Measurements from ENCODE around the gene LARGE1.

Gene LARGE1

GRCh38 chr22:33562501-33562900 is 357.8 kb downstream of the LARGE1 start:
- H2BK120ac ChIP-seq (ENCODE audit: low read depth, low read length) = no peak overlapping the region
- H3K27ac ChIP-seq (replicated peaks; ENCODE audit: low read length) = no peak overlapping the region
- DNase-seq (ENCODE audit: low spot score) = no peak
- no peak overlapping the region for H4K8ac ChIP-seq (ENCODE audit: low read depth, low read length)
- no peaks in the 10 kb centered on the region for H3K4me1 ChIP-seq (ENCODE audit: control insufficient read depth in 2 of 2, insufficient read depth in 1 of 2, low read depth in 1 of 2, low read length in 2 of 2)
- H3K4me2 ChIP-seq (ENCODE audit: insufficient read depth, low read length, poor library complexity, severe bottlenecking) = no peak overlapping the region
- no peak overlapping the region for H3K9ac ChIP-seq (ENCODE audit: low read depth, low read length, poor library complexity)
- peaks cover 0 to 11% of the 10 kb centered on the region in 2 donors for H3K9me3 ChIP-seq (replicated peaks in 1 of 2; ENCODE audit: control insufficient read depth in 2 of 2, insufficient read depth in 1 of 2, low read depth in 1 of 2, low read length in 2 of 2)
- H2BK12ac ChIP-seq (ENCODE audit: low read length) = no peak overlapping the region
- no peak overlapping the region for H2BK15ac ChIP-seq (ENCODE audit: low read length)
- no peak overlapping the region for H3K23ac ChIP-seq (ENCODE audit: low read depth, low read length, poor library complexity)
- no peak overlapping the region for H3K4me3 ChIP-seq (ENCODE audit: low read length in 2 of 2)
- H2AK5ac ChIP-seq (ENCODE audit: low read depth, low read length) = no peak overlapping the region
- H2AFZ ChIP-seq (ENCODE audit: low read length) = no peak overlapping the region
- H4K91ac ChIP-seq (ENCODE audit: low read depth, low read length, poor library complexity) = no peak overlapping the region
- H3K18ac ChIP-seq (ENCODE audit: low read length) = no peak overlapping the region
- H3K36me3 ChIP-seq (replicated peaks in 1 of 2; ENCODE audit: control insufficient read depth in 2 of 2, insufficient read depth in 2 of 2, low read length in 2 of 2) = peaks cover 3 to 4% of the 10 kb centered on the region in 2 donors
- no peak overlapping the region for H2BK5ac ChIP-seq (ENCODE audit: low read length)
- no CpG with 5 or more reads among the region's 6 CpGs for WGBS, 2 donors (ENCODE audit: extremely low coverage in 2 of 2, insufficient read length in 2 of 2, insufficient replicate concordance in 1 of 2)
- H3K14ac ChIP-seq (ENCODE audit: low read length) = no peak overlapping the region
- H3K27me3 ChIP-seq (ENCODE audit: control insufficient read depth in 3 of 3, insufficient read depth in 3 of 3, low read depth in 1 of 3, low read length in 3 of 3) = no peaks in the 10 kb centered on the region
- H3K4ac ChIP-seq (ENCODE audit: low read length) = no peak overlapping the region
- H3K79me1 ChIP-seq (ENCODE audit: low read depth, low read length) = no peaks in the 10 kb centered on the region

GRCh38 chr22:33561149-33561807 is 359.0 kb downstream of the LARGE1 start:
- no peak overlapping the region for H3K23ac ChIP-seq (ENCODE audit: low read depth, low read length, poor library complexity)
- no peak overlapping the region for H4K8ac ChIP-seq (ENCODE audit: low read depth, low read length)
- no peak overlapping the region for H4K91ac ChIP-seq (ENCODE audit: low read depth, low read length, poor library complexity)
- peaks cover 0 to 11% of the 10 kb centered on the region in 2 donors for H3K9me3 ChIP-seq (replicated peaks in 1 of 2; ENCODE audit: control insufficient read depth in 2 of 2, insufficient read depth in 1 of 2, low read depth in 1 of 2, low read length in 2 of 2)
- no peak overlapping the region for H3K4ac ChIP-seq (ENCODE audit: low read length)
- no peak overlapping the region for H2AK5ac ChIP-seq (ENCODE audit: low read depth, low read length)
- no peaks in the 10 kb centered on the region for H3K4me1 ChIP-seq (ENCODE audit: control insufficient read depth in 2 of 2, insufficient read depth in 1 of 2, low read depth in 1 of 2, low read length in 2 of 2)
- no peak overlapping the region for H3K9ac ChIP-seq (ENCODE audit: low read depth, low read length, poor library complexity)
- DNase-seq (ENCODE audit: low spot score) = no peak
- no peak overlapping the region for H2BK12ac ChIP-seq (ENCODE audit: low read length)
- H3K27me3 ChIP-seq (ENCODE audit: control insufficient read depth in 3 of 3, insufficient read depth in 3 of 3, low read depth in 1 of 3, low read length in 3 of 3) = no peaks in the 10 kb centered on the region
- no peak overlapping the region for H3K14ac ChIP-seq (ENCODE audit: low read length)
- no peak overlapping the region for H3K4me3 ChIP-seq (ENCODE audit: low read length in 2 of 2)
- no CpG with 5 or more reads among the region's 9 CpGs for WGBS, 2 donors (ENCODE audit: extremely low coverage in 2 of 2, insufficient read length in 2 of 2, insufficient replicate concordance in 1 of 2)
- no peak overlapping the region for H3K18ac ChIP-seq (ENCODE audit: low read length)
- no peak overlapping the region for H2BK120ac ChIP-seq (ENCODE audit: low read depth, low read length)
- no peak overlapping the region for H2AFZ ChIP-seq (ENCODE audit: low read length)
- H3K4me2 ChIP-seq (ENCODE audit: insufficient read depth, low read length, poor library complexity, severe bottlenecking) = no peak overlapping the region
- peaks cover 3 to 4% of the 10 kb centered on the region in 2 donors for H3K36me3 ChIP-seq (replicated peaks in 1 of 2; ENCODE audit: control insufficient read depth in 2 of 2, insufficient read depth in 2 of 2, low read length in 2 of 2)
- no peaks in the 10 kb centered on the region for H3K79me1 ChIP-seq (ENCODE audit: low read depth, low read length)
- H3K27ac ChIP-seq (replicated peaks; ENCODE audit: low read length) = no peak overlapping the region
- no peak overlapping the region for H2BK15ac ChIP-seq (ENCODE audit: low read length)
- no peak overlapping the region for H2BK5ac ChIP-seq (ENCODE audit: low read length)

GRCh38 chr22:33557836-33558235 is 362.4 kb downstream of the LARGE1 start:
- Histone ChIP-seq H3K27me3 (ENCODE audit: control insufficient read depth in 3 of 3, insufficient read depth in 3 of 3, low read depth in 1 of 3, low read length in 3 of 3) (no peaks in the 10 kb centered on the region), H4K8ac (ENCODE audit: low read depth, low read length) (no peak overlapping the region), H2BK12ac (ENCODE audit: low read length) (no peak overlapping the region), H3K79me1 (ENCODE audit: low read depth, low read length) (no peaks in the 10 kb centered on the region), H3K23ac (ENCODE audit: low read depth, low read length, poor library complexity) (no peak overlapping the region), H4K91ac (ENCODE audit: low read depth, low read length, poor library complexity) (no peak overlapping the region), H3K4ac (ENCODE audit: low read length) (no peak overlapping the region), H2BK120ac (ENCODE audit: low read depth, low read length) (no peak overlapping the region), H2BK5ac (ENCODE audit: low read length) (no peak overlapping the region), H2AFZ (ENCODE audit: low read length) (no peak overlapping the region), H3K36me3 (replicated peaks in 1 of 2; ENCODE audit: control insufficient read depth in 2 of 2, insufficient read depth in 2 of 2, low read length in 2 of 2) (peaks cover 3 to 4% of the 10 kb centered on the region in 2 donors), H3K4me3 (ENCODE audit: low read length in 2 of 2) (no peak overlapping the region), H2BK15ac (ENCODE audit: low read length) (no peak overlapping the region), H3K9me3 (replicated peaks in 1 of 2; ENCODE audit: control insufficient read depth in 2 of 2, insufficient read depth in 1 of 2, low read depth in 1 of 2, low read length in 2 of 2) (peaks cover 0 to 9% of the 10 kb centered on the region in 2 donors), H3K4me2 (ENCODE audit: insufficient read depth, low read length, poor library complexity, severe bottlenecking) (no peak overlapping the region), H2AK5ac (ENCODE audit: low read depth, low read length) (no peak overlapping the region), H3K9ac (ENCODE audit: low read depth, low read length, poor library complexity) (no peak overlapping the region), H3K27ac (replicated peaks; ENCODE audit: low read length) (no peak overlapping the region), H3K18ac (ENCODE audit: low read length) (no peak overlapping the region), H3K14ac (ENCODE audit: low read length) (no peak overlapping the region), H3K4me1 (ENCODE audit: control insufficient read depth in 2 of 2, insufficient read depth in 1 of 2, low read depth in 1 of 2, low read length in 2 of 2) (no peaks in the 10 kb centered on the region)
- no CpG with 5 or more reads among the region's 7 CpGs for WGBS, 2 donors (ENCODE audit: extremely low coverage in 2 of 2, insufficient read length in 2 of 2, insufficient replicate concordance in 1 of 2)
- DNase-seq (ENCODE audit: low spot score) = no peak

GRCh38 chr22:33555814-33556522 is 364.3 kb downstream of the LARGE1 start:
- Histone ChIP-seq H3K14ac (ENCODE audit: low read length) (no peak overlapping the region), H3K27ac (replicated peaks; ENCODE audit: low read length) (no peak overlapping the region), H2BK15ac (ENCODE audit: low read length) (no peak overlapping the region), H3K4me3 (ENCODE audit: low read length in 2 of 2) (no peak overlapping the region), H3K23ac (ENCODE audit: low read depth, low read length, poor library complexity) (no peak overlapping the region), H4K8ac (ENCODE audit: low read depth, low read length) (no peak overlapping the region), H3K27me3 (ENCODE audit: control insufficient read depth in 3 of 3, insufficient read depth in 3 of 3, low read depth in 1 of 3, low read length in 3 of 3) (no peaks in the 10 kb centered on the region), H3K9ac (ENCODE audit: low read depth, low read length, poor library complexity) (no peak overlapping the region), H3K4ac (ENCODE audit: low read length) (no peak overlapping the region), H2AK5ac (ENCODE audit: low read depth, low read length) (no peak overlapping the region), H2BK5ac (ENCODE audit: low read length) (no peak overlapping the region), H2BK120ac (ENCODE audit: low read depth, low read length) (no peak overlapping the region), H3K4me1 (ENCODE audit: control insufficient read depth in 2 of 2, insufficient read depth in 1 of 2, low read depth in 1 of 2, low read length in 2 of 2) (no peaks in the 10 kb centered on the region), H2BK12ac (ENCODE audit: low read length) (no peak overlapping the region), H2AFZ (ENCODE audit: low read length) (no peak overlapping the region), H3K18ac (ENCODE audit: low read length) (no peak overlapping the region), H3K79me1 (ENCODE audit: low read depth, low read length) (no peaks in the 10 kb centered on the region), H3K36me3 (replicated peaks in 1 of 2; ENCODE audit: control insufficient read depth in 2 of 2, insufficient read depth in 2 of 2, low read length in 2 of 2) (peaks cover 3 to 4% of the 10 kb centered on the region in 2 donors), H4K91ac (ENCODE audit: low read depth, low read length, poor library complexity) (no peak overlapping the region), H3K9me3 (replicated peaks in 1 of 2; ENCODE audit: control insufficient read depth in 2 of 2, insufficient read depth in 1 of 2, low read depth in 1 of 2, low read length in 2 of 2) (peaks cover 0 to 4% of the 10 kb centered on the region in 2 donors), H3K4me2 (ENCODE audit: insufficient read depth, low read length, poor library complexity, severe bottlenecking) (no peak overlapping the region)
- WGBS, 2 donors (ENCODE audit: extremely low coverage in 2 of 2, insufficient read length in 2 of 2, insufficient replicate concordance in 1 of 2) = no CpG with 5 or more reads among the region's 5 CpGs
- no peak for DNase-seq (ENCODE audit: low spot score)
